SW 1271 (cell line): Measurements from ENCODE around the gene UMPS.
A peak's percentile ranks its signal among the peaks of the same experiment; 100 is the strongest.
"Not testable (repeated sequence)": the region's sequence is repeated elsewhere in the genome, so short reads cannot be mapped to it uniquely, and the experiment has no call there.

ENCODE experiments used
- DNase-seq, 2 experiments: peaks; one replicate each; lab custom pipeline; 2025; lab: John Stamatoyannopoulos, UW

UMPS gene

DNA sequence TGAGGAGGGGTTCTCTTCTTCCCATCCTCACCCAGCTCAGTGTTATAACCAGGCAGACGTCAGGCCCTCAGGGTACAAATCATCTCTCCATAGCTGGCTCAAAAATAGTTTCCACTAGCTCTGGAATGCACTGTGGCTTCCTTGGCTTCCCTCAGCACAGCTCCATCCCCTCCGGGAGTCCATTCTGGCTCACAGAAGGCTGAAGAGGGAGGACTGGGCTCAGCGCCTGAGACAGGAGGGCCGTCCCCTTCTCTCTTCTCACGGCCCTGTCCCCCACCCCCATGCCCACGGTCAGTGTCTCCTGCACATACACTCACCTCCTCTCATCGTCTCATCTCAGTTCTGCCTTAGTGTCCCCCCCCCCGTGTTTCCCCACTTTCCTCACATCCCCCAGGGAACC lies 50.1 kb downstream of the UMPS start:
- DNase-seq: no peak

DNA sequence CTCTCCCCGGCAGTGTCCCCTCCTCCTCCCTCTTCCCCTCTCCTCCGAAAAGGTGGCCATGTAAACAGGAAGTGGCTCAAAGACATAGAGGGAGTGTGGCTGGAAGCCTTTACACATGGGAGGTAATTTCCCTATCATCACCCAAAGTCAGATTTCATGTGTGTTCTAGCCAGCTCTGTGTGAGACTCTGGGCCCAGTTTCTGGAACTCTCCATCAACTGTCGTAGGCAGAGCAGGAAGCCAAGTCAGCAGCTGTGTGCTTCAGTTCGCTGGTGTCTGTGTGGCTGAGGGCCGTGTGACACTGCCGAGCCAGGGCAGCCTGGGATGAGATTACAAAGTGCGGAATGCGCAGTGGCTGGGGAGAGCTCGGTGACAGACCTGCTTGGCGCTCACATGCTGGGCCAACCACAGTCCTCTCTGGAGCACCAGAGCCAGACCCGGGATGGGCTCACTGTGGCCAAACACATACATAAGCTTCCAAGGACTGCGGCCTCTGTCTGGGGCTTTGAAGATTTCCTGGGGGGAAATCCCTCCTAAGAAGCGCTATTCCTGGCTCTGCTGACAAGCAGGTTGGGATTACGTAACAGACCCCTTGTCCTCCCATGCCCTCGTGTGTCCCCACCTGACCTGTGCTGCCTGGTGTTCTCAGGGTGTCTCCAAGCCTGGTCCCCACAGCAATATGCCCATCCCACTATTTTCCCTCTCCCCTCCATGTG lies 50.7 kb downstream of the UMPS start:
- no peak for DNase-seq

DNA sequence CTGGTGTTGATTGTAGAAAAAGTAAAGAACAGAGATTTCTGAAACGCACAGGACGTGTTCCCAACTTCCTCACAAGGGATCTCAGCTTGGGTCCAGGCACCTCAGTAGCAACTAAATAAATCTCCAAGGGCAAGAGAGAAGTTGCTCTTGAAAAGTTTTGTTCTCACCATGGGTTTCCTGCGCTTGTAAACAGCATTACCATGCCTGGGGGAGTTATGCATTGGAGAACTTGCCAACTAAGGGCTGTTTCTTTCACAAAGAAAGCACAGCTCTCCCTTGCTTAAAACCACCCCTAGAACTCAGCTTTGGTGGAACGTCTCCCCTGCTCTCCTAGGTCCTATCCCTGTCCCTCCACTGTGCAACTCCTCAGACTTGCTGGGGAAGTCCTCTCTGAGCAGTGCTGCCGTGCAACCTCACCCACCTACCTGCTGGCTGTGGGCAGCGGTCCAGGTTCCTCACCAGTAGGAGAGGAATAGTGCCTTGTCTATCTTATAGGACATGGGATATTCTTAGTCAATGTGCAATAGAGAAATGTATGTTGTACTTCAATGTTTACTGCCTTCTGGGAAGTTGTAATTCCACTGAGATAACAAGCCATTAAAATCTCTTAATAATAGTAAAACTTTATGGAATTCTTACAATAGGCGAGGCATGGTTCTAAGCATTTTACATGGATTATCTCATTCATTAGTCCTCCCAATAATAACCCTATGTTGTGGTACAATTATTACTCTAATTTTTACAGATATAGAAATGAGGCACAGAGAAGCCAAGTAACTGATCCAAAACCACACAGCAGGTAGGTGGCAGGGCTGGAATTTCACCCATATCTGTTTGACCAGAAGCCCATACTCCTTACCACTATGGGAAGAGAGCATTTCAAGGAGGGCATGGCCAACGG lies 51.5 kb downstream of the UMPS start:
- no peak for DNase-seq

GRCh38 chr3:124782377-124782712 lies 52.1 kb downstream of the UMPS start:
- not testable (repeated sequence) for DNase-seq

DNA sequence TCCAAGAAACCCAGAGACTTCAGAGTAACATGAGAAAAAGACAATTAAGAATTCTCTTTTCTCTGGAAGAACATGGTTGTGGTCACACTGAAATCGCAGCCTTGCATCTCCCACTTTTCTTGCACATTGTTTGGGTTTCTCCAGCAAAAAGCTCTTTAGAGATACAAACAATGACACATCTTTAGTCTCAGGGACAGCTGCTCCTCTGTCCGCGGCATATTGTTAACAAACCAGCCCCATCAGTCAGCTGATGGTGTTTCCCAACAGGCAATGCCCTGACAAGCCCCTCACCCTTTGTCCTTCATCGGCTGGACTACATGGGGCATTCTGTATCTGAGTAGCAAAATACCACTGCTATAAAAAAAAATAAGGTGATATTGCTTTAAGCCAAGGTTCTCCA lies 53.4 kb downstream of the UMPS start:
- DNase-seq: no peak

- no peak for DNase-seq
Observed at GRCh38 chr3:124784686-124785382, 54.6 kb downstream of the UMPS start.

- DNase-seq: no peak
Observed at GRCh38 chr3:124785973-124786372, 55.7 kb downstream of the UMPS start.

- DNase-seq: peak in 1 of 2 experiments; percentile 28
Observed at GRCh38 chr3:124786511-124787241, 56.4 kb downstream of the UMPS start.

- DNase-seq: no peak
Observed at GRCh38 chr3:124787476-124788195, 57.4 kb downstream of the UMPS start.

DNA sequence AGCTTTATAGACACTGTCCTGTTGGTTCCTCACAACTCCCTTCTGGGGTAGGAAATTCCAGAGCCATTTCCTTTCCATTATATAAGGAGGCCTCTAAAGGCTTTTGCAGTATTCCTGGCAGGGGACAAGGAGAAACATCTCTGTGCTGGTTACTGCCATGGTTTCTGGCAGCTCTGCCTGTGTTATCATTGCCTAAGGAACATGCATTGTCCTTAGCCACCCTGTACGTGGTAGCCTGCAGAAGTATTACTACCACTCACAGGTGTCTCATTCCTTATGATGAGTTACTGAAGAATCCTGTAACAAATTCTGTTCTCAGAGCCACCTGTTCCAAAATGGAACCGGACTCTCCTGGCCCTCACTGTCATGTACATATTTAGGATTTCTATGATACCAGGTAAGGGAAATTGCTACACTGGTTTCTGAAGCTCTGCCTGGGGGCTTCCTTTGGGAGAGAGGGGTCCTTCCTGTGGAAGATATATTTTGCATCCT lies 58.0 kb downstream of the UMPS start:
- DNase-seq: no peak

GRCh38 chr3:124789103-124789502 lies 58.9 kb downstream of the UMPS start:
- DNase-seq: peak in 1 of 2 experiments; percentile 16

- no peak for DNase-seq
Observed at GRCh38 chr3:124791142-124791541, 60.9 kb downstream of the UMPS start.

DNA sequence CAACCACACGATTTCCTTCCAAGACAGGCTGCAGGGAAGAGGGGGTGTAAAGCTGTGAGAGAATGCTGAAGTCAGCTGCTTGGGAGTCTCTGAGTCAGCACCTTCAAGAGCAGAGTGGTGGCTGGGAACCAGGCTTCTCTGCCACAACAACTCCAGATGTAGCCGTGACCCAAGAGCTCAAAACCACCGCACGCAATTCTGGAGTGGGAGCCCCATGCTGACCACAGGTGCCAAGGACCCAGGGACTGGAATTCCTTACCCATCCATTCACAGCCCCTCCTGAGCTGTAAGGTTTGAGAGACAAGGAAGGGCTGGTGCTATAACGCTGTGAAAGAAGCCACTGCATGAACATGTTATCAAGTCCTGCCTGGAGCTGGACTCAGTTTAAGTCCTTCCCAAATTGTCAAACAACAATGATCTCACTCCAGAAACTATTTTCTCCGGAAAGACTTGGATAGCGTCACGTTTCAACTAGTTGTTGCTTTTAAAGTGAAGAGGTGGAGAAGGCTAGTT lies 61.4 kb downstream of the UMPS start:
- no peak for DNase-seq

- DNase-seq: no peak
Observed at GRCh38 chr3:124792341-124793040, 62.2 kb downstream of the UMPS start.

DNA sequence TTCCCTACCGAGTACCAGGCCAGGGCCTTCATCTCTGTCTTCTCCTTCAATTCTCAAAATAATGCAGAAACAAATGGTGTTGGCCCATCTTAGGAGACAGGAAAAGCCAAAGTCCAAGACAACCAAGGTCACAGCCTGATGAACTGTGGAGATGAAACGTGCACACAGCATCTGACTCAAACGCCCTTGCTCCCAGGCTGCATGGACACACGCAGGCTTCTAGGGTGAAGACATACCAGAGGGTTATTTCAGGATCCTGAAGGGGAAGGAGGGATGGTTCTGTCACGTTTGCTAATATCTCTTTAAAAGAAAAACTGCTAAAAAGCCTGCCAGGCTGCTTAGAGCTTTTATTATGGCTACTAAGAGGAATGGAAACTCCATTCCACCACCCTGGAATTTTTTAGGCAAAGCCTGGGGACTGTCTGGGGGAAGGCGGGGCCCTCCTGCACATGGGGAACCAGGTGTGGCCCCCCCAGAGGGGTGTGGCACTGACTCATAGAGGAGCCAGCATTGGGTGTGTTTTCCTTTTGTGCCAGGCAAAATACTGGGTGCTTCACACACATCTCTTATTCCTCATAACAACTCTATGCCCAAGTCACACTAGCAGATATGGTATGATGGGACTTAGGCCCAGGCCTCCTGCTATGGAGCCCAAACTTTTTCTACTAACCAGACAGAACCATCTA lies 62.9 kb downstream of the UMPS start:
- DNase-seq: no peak

GRCh38 chr3:124796477-124796876 lies 66.2 kb downstream of the UMPS start:
- DNase-seq: no peak

DNA sequence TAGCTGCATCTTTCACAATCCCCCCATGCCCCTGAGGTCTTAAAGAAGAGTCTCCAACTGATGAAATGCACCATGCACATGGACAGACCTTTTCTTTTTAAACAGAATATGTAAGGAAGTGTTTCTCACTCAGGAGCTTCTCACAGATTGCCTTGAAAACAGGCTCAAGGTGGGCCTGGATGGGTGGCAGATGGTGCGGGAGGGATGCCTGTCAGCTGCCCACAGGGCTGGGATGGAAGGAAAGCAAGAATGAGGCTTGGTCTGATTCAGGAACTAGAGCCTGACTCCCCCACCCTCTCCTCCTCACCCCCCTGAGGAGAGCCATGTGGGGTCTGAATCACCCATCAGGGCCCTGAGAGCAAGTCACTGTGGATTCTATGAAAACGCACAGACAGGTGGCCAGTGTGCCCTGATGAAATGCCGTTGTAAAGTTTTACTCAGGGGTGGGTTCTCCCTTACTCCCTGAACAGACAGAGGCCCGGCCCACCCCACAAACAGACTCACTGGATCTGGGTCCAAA lies 67.2 kb downstream of the UMPS start:
- DNase-seq: no peak
